ENCODE data around the gene RAB43.

RAB43 gene

DNA sequence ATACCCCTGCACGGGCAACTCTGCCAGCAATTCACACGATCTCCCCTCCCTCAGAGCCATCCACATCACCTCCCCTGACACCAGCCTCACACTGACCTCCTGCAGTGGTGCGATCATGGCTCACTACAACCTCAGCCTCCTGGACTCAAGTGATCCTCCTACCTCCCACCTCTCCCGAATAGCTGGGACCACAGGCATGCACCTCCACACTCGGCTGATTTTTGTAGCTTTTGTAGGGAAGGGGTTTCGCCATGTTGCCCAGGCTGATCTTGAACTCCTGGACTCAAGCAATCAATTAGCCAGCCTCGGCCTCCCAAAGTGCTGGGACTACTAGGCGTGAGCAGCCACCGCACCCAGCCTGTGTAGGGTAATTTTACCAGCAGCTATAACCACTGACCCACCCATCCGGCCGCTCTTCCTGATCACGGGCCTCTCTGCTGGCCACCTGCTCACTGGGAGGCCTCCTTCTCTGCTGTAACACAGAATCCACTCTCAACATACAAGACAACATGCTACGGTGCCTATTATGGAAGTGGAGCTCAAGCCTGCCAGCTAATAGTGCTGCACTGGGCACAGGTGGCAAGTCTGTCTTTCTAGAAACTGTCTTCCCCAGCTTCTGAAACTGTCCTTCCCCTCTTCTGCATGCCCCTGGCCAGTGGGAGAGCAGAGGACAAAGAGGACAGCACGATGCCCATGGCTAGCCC is 56.4 kb downstream of the RAB43 start:
- Histone ChIP-seq H3K27ac (ENCODE audit: low read length) (no peak overlapping the region), H3K9ac (ENCODE audit: low read length) (no peak overlapping the region), H3K36me3 (ENCODE audit: control insufficient read depth, low read depth, low read length) (no peaks in the 10 kb centered on the region), H3K4me1 (ENCODE audit: control insufficient read depth, low read depth, low read length) (no peaks in the 10 kb centered on the region), H3K27me3 (ENCODE audit: control insufficient read depth, insufficient read depth, low read length) (no peaks in the 10 kb centered on the region), H3K4me3 (ENCODE audit: low read length) (no peak overlapping the region), H3K9me3 (ENCODE audit: control insufficient read depth, low read depth, low read length) (no peaks in the 10 kb centered on the region)

DNA sequence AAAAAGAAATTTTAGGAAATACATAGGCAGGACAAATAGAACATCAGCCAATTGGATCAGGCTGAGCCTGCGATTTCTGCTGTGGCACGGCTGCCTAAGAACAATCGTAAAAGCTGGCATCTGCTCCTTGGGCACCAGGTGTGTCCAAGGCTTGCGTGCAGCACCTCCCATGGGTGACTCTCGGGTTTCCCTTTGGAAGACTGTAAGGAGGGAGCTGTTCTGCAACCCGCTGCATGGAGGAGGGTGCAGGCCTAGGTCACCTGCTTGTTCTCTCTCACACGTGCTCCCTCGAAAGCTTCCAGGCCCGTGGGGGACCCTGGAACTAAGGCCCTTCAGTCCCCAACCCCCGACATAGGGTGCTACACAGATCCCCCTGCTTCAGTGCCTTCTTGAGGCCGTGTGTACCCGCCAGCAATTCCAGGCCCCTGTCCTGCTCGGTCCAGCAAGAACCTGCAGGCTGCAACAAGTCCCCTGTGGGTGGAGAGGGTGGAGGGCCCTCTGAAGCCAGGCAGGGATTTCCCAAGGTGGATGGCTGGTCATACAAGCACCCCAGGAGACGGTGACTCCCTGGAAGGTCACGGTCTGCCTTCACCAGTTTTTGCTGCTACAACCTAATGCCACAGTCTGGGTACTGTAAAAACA is 57.6 kb downstream of the RAB43 start:
- Histone ChIP-seq H3K36me3 (ENCODE audit: control insufficient read depth, low read depth, low read length) (no peaks in the 10 kb centered on the region), H3K27me3 (ENCODE audit: control insufficient read depth, insufficient read depth, low read length) (no peaks in the 10 kb centered on the region), H3K9ac (ENCODE audit: low read length) (no peak overlapping the region), H3K4me3 (ENCODE audit: low read length) (no peak overlapping the region), H3K9me3 (ENCODE audit: control insufficient read depth, low read depth, low read length) (no peaks in the 10 kb centered on the region), H3K4me1 (ENCODE audit: control insufficient read depth, low read depth, low read length) (no peaks in the 10 kb centered on the region), H3K27ac (ENCODE audit: low read length) (no peak overlapping the region)

DNA sequence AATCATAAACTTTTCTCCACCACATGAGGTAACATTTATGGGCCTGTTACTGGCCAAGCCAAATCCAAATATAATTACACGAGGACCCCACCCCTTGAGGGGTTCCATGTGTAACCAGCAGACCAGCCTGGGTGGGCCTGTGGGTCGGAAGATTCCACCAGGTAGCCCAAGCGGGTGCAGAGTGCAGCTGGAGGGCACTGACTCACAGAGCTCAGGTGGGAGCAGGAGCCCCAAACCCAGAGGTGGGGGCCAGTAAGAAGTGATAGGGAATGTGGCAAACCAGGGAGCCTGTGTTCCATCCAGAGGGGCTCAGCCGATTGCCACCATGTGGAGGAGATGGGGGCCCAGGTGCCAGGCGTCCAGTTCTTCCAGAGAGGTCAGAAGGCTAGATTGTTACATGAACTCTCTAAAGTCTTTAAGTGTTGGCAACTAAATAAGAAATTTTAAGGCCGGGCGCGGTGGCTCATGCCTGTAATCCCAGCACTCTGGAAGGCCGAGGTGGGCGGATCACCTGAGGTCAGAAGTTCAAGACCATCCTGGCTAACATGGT is 58.4 kb downstream of the RAB43 start:
- Histone ChIP-seq H3K4me3 (ENCODE audit: low read length) (no peak overlapping the region), H3K9ac (ENCODE audit: low read length) (no peak overlapping the region), H3K4me1 (ENCODE audit: control insufficient read depth, low read depth, low read length) (no peaks in the 10 kb centered on the region), H3K27me3 (ENCODE audit: control insufficient read depth, insufficient read depth, low read length) (no peaks in the 10 kb centered on the region), H3K36me3 (ENCODE audit: control insufficient read depth, low read depth, low read length) (no peaks in the 10 kb centered on the region), H3K9me3 (ENCODE audit: control insufficient read depth, low read depth, low read length) (no peaks in the 10 kb centered on the region), H3K27ac (ENCODE audit: low read length) (no peak overlapping the region)

DNA sequence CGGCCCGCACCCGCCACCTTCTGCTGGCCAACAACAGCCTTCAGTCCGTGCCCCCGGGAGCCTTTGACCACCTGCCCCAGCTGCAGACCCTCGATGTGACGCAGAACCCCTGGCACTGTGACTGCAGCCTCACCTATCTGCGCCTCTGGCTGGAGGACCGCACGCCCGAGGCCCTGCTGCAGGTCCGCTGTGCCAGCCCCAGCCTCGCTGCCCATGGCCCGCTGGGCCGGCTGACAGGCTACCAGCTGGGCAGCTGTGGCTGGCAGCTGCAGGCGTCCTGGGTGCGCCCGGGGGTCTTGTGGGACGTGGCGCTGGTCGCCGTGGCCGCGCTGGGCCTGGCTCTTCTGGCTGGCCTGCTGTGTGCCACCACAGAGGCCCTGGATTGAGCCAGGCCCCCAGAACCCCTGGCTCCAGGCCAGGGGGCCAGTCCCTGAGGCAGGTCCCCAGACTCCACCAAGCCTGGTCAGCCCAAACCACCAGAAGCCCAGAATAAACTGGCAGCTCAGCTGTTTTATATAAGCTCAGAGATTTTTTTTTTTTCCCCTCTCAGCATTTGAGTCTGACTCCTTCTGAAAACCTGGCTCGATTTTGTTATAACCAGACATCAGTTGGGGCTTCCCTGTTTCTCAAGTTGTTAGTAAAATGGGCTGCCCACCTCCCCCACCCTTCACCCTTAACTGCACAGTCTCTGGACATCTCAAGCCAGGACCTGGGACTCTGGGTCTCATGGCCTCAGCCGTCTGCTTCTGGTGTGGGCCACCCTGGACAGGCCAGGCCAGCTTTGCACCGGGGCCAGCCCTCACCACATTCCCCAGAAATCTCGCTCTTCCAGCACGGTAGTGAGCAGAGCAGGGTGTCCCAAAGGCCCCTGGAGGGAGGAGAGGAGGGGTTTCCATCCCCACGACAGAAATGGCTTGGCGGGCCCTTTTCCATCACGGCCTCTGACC is 59.4 kb downstream of the RAB43 start:
- Histone ChIP-seq H3K9ac (ENCODE audit: low read length) (no peak overlapping the region), H3K27ac (ENCODE audit: low read length) (no peak overlapping the region), H3K27me3 (ENCODE audit: control insufficient read depth, insufficient read depth, low read length) (no peaks in the 10 kb centered on the region), H3K4me3 (ENCODE audit: low read length) (no peak overlapping the region), H3K36me3 (ENCODE audit: control insufficient read depth, low read depth, low read length) (no peaks in the 10 kb centered on the region), H3K4me1 (ENCODE audit: control insufficient read depth, low read depth, low read length) (no peaks in the 10 kb centered on the region), H3K9me3 (ENCODE audit: control insufficient read depth, low read depth, low read length) (no peaks in the 10 kb centered on the region)

DNA sequence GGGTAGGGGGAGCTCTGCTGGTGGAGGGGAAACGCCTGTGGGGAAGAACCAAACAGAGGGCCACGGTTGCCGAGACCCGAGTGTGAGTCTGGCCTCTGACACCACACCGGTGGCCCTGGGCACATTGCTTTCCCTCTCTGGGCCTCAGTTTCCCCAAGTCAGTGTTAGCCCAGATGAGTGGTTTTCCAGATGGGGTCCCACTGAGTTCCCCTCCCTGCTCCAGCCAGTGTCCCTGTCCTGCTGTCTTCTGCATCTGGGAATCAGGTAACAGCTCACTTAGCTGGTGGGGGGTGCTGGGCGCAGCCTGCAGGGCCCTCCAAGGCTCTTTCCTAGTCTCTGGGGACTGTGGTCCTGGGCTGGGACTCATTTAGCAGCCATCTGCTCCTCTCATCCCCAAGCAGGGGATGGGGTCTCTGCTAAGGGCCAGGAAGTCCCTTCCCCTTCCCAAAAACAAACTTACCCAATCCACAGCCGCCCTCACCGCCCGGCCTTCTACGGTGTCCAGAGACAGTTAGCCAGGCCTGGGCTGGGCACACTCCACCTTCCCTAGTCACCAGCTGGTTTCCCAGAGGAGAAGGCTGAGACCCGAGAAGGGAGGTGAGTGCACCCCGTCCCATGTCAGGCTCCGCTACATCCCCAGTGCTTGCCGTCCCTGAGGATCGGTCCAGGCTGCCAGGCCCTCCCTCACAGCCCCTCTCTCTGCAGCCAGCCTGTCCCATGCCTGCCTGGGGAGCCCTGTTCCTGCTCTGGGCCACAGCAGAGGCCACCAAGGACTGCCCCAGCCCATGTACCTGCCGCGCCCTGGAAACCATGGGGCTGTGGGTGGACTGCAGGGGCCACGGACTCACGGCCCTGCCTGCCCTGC is 60.3 kb downstream of the RAB43 start:
- Histone ChIP-seq H3K9me3 (ENCODE audit: control insufficient read depth, low read depth, low read length) (no peaks in the 10 kb centered on the region), H3K27ac (ENCODE audit: low read length) (no peak overlapping the region), H3K4me1 (ENCODE audit: control insufficient read depth, low read depth, low read length) (no peaks in the 10 kb centered on the region), H3K36me3 (ENCODE audit: control insufficient read depth, low read depth, low read length) (no peaks in the 10 kb centered on the region), H3K27me3 (ENCODE audit: control insufficient read depth, insufficient read depth, low read length) (no peaks in the 10 kb centered on the region), H3K9ac (ENCODE audit: low read length) (no peak overlapping the region), H3K4me3 (ENCODE audit: low read length) (no peak overlapping the region)

DNA sequence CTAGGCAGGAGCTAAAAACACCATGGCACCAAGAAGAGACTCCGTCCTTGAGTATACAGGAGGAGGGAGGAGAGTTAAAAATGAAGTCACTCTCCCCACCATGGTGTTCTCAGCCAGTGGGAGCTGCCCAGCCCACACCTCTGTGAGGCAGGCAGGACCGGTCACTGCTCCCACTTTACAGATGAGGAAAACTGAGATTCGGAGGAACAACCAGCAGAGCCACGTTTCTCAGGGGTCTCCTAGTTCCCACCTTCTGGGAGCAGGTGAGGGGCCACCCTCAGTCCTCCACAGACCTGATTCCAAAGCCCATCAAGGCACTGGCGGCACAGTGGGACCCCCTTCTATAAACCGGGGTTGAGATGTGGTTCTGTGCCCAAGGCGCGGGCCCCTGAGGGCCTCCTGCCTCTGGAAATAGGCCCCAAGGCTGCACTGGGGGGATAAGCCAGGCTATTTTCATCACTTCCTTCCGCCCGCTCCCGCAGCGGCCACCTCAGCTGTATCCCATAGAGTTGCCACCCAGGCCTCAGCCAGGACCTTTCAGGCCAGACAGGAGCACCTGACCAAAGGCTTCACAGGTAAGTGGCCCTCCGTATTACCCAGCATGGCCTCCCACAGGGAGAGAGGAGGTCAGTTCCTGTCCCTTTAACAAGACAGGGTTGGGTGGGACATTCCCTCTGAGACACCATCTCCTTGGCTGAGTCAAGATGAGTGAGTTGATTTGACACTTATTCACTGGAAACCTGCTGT is 61.2 kb downstream of the RAB43 start, which contains the start of gene GP9:
Gene GP9 (plus strand): TSS at position 504 of the 747 bp plus-strand sequence. CDS start 961 bp downstream, outside the sequence.
- Histone ChIP-seq H3K36me3 (ENCODE audit: control insufficient read depth, low read depth, low read length) (no peaks in the 10 kb centered on the region), H3K4me3 (ENCODE audit: low read length) (no peak within 1 kb of the TSS), H3K9ac (ENCODE audit: low read length) (no peak within 1 kb of the TSS), H3K27me3 (ENCODE audit: control insufficient read depth, insufficient read depth, low read length) (no peaks in the 10 kb centered on the region), H3K4me1 (ENCODE audit: control insufficient read depth, low read depth, low read length) (no peaks in the 10 kb centered on the region), H3K9me3 (ENCODE audit: control insufficient read depth, low read depth, low read length) (no peaks in the 10 kb centered on the region), H3K27ac (ENCODE audit: low read length) (no peak within 1 kb of the TSS)

DNA sequence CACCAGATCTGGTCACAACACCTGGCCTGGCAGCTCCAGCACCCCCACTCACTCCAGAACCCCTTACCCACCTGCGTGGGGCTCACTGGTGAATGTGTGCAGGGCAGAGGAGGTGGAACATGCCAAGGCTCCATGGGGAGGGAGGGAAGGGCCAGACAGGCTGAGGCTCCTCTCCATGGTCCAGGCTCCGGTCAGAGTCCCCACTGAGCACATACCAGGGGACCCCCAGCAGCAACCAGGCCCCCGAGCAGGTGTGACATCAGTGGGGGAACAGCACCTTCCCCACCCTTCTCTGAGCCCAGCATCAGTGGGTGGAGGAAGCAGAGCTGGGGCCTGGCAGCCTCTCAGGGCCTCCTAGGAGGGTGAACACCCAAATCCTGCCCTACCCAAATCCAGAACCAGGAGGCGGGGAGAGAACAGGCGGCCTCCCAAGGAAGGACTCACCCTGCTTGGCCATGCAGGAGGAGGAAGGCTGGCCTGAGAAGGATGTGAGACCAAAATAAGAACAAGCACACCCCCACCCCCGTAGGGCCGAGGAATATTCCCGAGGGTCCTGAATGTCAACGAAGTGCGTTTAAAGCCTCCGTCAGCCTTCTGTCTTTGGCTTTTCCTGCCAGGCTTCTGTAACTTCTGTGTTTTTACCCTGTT is 62.2 kb downstream of the RAB43 start:
- H3K9ac ChIP-seq (ENCODE audit: low read length), result no peak overlapping the region
- no peaks in the 10 kb centered on the region for H3K36me3 ChIP-seq (ENCODE audit: control insufficient read depth, low read depth, low read length)
- no peaks in the 10 kb centered on the region for H3K9me3 ChIP-seq (ENCODE audit: control insufficient read depth, low read depth, low read length)

DNA sequence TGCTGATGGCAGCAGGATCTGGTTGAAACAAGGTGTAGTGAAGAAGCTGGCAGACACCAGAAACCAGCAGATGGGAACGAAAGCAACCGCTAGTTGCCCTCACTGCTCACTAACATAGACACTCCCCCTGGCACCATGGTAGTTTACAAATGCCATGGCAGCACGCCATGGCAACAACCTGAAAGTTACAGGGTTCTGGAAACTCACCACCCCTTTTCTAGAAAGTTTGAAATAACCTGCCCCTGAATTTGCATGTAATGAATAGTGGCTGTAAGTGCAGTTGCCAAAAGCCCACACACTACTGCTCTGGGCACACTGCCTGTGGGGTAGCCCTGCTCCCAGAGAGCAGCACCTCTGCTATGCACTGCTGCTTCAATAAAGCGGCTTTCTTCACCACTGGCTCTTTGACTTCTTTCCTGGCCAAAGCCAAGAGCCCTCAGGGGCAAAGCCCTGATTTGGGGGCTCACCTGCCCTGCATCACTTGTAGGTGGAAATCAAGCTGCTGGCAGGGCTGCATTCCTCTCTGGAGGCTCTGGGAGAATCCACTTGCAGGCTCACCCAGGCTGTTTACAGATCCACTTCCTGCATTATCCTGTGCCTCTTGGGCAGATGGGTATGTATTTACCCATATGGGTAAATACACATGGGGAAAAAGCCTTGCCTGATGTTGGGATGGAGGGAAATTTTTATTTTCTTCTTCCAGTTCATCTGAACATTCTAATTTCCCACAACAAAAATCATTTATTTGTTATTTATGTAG is 63.0 kb downstream of the RAB43 start:
- Histone ChIP-seq H3K27me3 (ENCODE audit: control insufficient read depth, insufficient read depth, low read length) (no peaks in the 10 kb centered on the region), H3K4me1 (ENCODE audit: control insufficient read depth, low read depth, low read length) (no peaks in the 10 kb centered on the region), H3K4me3 (ENCODE audit: low read length) (no peak overlapping the region), H3K9me3 (ENCODE audit: control insufficient read depth, low read depth, low read length) (no peaks in the 10 kb centered on the region), H3K27ac (ENCODE audit: low read length) (no peak overlapping the region), H3K9ac (ENCODE audit: low read length) (no peak overlapping the region), H3K36me3 (ENCODE audit: control insufficient read depth, low read depth, low read length) (no peaks in the 10 kb centered on the region)

More for the DNA sequence above, 62.2 kb downstream of the RAB43 start:
- H3K27me3 ChIP-seq (ENCODE audit: control insufficient read depth, insufficient read depth, low read length), result no peaks in the 10 kb centered on the region
- no peak overlapping the region for H3K4me3 ChIP-seq (ENCODE audit: low read length)
- H3K27ac ChIP-seq (ENCODE audit: low read length), result no peak overlapping the region
- H3K4me1 ChIP-seq (ENCODE audit: control insufficient read depth, low read depth, low read length), result no peaks in the 10 kb centered on the region

DNA sequence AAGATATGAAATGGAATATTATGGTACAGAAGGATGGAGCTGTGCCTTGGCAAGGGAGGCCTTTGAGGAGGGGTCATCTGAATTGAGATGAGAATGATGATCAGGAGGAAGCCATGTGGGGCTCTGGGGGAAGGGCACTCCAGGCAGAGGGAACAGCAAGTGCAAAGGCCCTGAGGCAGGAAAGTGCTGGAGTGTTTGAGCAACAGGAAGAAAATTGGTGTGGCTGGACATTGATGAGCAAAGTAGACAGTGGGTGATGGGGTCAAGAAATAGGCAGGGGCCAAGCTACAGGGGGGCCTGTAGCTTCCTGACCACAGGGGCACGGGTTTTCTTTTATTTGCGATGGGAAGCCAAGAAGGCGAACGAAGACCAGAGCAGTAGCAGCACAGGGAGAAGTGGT is 64.4 kb downstream of the RAB43 start:
- no peaks in the 10 kb centered on the region for H3K36me3 ChIP-seq (ENCODE audit: control insufficient read depth, low read depth, low read length)
- no peak overlapping the region for H3K9ac ChIP-seq (ENCODE audit: low read length)
- H3K27ac ChIP-seq (ENCODE audit: low read length), result no peak overlapping the region
- H3K9me3 ChIP-seq (ENCODE audit: control insufficient read depth, low read depth, low read length), result no peaks in the 10 kb centered on the region
- no peak overlapping the region for H3K4me3 ChIP-seq (ENCODE audit: low read length)
- no peaks in the 10 kb centered on the region for H3K4me1 ChIP-seq (ENCODE audit: control insufficient read depth, low read depth, low read length)
- no peaks in the 10 kb centered on the region for H3K27me3 ChIP-seq (ENCODE audit: control insufficient read depth, insufficient read depth, low read length)
